GM19455 (cell line): Measurements from ENCODE around the gene FAM120A.
A peak's percentile ranks its signal among the peaks of the same experiment; 100 is the strongest.

Source experiments
- ATAC-seq: cut with Tn5 transposase; IDR thresholded peaks from one replicate; pipeline ENCODE4 v1.9.1; 2021; ENCODE audit not compliant: unreplicated experiment

The FAM120A gene

GRCh38 chr9:93552923-93553322 lies 101.4 kb downstream of the FAM120A start:
- ATAC-seq: no peak

- no peak for ATAC-seq
These were observed 103.9 kb downstream of the FAM120A start for GRCh38 chr9:93555370-93555769.

GRCh38 chr9:93557366-93558137 lies 106.1 kb downstream of the FAM120A start:
- ATAC-seq: no peak

GRCh38 chr9:93558503-93558902 lies 107.0 kb downstream of the FAM120A start:
- ATAC-seq: no peak

GRCh38 chr9:93560991-93561390 lies 109.5 kb downstream of the FAM120A start:
- no peak for ATAC-seq

- no peak for ATAC-seq
These were observed 110.7 kb downstream of the FAM120A start for GRCh38 chr9:93562157-93562556.

GRCh38 chr9:93565089-93565488 lies 113.6 kb downstream of the FAM120A start:
- ATAC-seq: no peak

GRCh38 chr9:93566408-93567270 lies 115.2 kb downstream of the FAM120A start:
- peak; percentile 87 for ATAC-seq

- ATAC-seq: no peak
These were observed 115.9 kb downstream of the FAM120A start for GRCh38 chr9:93567271-93567959.

GRCh38 chr9:93568169-93568568 lies 116.7 kb downstream of the FAM120A start:
- no peak for ATAC-seq

GRCh38 chr9:93569621-93570174 lies 118.2 kb downstream of the FAM120A start:
- no peak for ATAC-seq

- ATAC-seq: no peak
These were observed 120.7 kb downstream of the FAM120A start for GRCh38 chr9:93572221-93572620.

GRCh38 chr9:93572636-93573515 lies 121.4 kb downstream of the FAM120A start:
- no peak for ATAC-seq

GRCh38 chr9:93573516-93573828 lies 122.0 kb downstream of the FAM120A start:
- no peak for ATAC-seq

- no peak for ATAC-seq
These were observed 122.8 kb downstream of the FAM120A start for GRCh38 chr9:93574091-93574899.

- ATAC-seq: no peak
These were observed 123.7 kb downstream of the FAM120A start for GRCh38 chr9:93574900-93575795.

GRCh38 chr9:93575796-93576257 lies 124.3 kb downstream of the FAM120A start:
- peak; percentile 50 for ATAC-seq

GRCh38 chr9:93576258-93577077 lies 125.0 kb downstream of the FAM120A start, which contains the start of gene PHF2:
TSS of gene PHF2 (plus strand) at chr9:93576584. CDS start at chr9:93576774, 190 bp downstream.
- peak; percentile 47 for ATAC-seq
